ENCODE data around the gene IRF8.
"Not testable (repeated sequence)": the region's sequence is repeated elsewhere in the genome, so short reads cannot be mapped to it uniquely, and the experiment has no call there.

Gene IRF8

GRCh38 chr16:85940214-85940613 is 41.3 kb downstream of the IRF8 start:
- DNase-seq, result no peak

GRCh38 chr16:85941863-85942644 is 43.1 kb downstream of the IRF8 start:
- no peak for DNase-seq

DNA sequence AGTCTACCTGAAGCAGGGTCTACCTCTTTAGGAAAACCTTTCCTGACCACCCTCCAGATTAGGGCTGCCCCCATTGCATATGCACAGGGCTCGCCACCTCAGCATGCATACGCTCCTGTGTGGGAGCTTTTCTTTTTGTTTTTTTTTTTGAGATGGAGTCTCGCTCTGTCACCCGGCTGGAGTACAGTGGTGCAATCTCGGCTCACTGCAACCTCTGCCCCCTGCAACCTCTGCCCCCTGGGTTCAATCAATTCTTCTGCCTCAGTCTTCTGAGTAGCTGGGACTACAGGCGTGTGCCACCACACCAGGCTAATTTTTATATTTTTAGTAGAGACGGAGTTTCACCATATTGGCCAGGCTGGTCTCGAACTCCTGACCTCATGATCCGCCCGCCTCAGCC is 43.7 kb downstream of the IRF8 start:
- DNase-seq, result not testable (repeated sequence)

DNA sequence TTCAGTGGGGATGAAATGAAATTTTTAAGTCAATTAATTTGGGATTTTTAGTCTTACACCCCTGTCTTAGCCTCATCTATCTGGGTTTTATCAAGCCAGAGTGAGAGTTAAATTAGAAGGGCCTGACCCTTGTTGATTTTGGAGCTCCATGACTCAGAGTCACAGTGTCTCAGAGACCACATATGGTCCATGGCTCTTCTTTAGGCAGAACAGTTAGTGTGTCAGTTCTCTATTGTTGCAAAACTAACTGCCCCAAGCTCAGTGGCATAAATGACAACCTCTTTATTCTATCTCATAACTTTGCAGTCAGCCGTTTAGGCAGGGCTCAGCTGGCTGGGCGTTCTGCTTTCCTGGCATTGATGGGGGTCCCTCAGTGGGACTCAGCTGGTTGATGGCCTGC is 44.7 kb downstream of the IRF8 start:
- DNase-seq, result no peak

GRCh38 chr16:85944572-85945423 is 45.8 kb downstream of the IRF8 start:
- DNase-seq, result no peak

- DNase-seq, result no peak
Observed at GRCh38 chr16:85945424-85945751, 46.4 kb downstream of the IRF8 start.

DNA sequence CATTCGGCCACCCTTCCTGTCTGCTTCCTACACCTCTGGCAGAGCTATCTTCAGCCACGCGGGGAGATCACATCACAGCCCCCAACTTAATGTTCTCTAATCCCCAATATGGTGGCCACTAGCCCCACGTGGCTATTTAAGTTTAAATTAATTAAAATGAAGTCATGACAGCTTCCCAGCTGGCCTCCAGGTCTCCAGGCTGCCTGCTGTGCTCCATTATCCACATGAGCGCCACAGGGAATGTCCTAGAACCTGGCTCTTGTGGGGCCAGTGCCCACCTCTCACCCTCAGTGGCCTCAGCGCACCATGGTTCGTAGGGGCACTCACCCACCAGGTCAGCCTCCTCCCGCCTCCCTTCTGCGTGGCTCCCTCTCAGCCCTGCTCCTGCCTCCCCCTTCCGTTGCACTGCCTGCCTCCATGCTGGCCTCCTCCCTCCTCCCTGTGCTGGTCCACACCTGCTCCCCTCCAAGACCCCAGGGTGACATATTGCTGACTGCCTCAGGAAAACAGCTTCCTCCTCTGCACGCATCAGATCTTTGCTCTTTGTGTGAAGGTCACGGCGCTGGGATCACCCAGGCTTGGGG is 47.7 kb downstream of the IRF8 start:
- DNase-seq, result no peak

DNA sequence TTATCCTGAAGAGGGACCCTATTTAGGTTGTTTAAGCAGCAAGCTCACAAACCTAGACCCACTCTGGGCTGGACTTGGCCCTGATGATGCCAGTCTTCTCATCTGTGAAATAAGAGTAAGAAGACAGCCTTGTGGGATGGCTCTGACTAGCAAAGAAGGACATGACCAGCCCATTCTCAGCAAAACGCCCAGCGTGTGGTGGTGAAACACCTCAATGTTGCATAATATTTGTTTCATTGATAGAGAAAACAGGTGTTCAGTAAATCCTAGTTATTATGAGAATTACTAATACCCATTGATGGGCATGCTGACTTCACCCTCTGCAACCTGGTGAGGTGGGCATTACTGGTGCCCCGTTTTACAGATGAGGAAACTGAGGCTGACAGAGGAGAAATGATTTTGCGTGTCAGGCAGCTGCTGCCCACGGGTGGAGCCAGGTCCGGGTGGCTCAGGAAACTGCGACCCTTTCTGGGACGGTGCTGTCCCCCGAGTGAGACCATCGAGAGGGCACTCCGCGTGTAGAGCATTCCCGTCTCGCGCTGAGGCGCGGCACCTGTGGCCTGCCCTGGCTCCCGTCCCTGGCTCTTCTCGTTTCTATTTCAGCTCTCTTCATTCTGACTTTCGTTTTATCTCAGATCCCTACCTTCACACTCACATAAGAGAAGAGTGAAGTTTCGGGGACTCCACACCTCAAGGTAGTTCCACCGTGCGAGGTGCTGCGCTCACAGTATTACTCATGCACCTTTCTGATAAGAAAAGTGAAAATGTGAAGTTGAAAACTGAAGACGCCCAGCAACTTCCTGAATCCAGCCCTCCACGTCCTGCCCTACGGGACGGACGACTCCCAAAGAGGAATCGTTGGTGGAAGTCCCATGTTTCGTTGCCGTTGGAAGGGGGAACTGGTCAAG is 48.5 kb downstream of the IRF8 start:
- peak; percentile 24 to 49 for DNase-seq

DNA sequence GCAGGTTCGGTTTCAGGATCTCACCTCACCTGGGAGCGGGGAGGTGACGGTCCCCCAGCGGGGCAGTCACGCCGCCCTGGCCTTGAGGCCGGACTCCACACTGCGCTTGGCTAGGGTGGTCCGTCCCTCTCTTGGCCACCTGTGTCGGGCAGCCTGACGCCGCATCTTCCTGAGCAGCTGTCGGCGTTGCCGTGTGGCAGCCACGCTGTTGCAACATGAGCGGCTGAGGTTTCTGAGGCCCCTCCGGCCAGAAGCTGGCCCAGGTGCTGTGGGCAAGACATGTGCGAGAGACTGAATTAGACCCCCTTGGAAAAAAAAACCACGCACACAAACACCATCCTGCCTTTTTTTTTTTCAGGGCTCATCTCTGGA is 49.2 kb downstream of the IRF8 start:
- no peak for DNase-seq

- DNase-seq, result no peak
Observed at GRCh38 chr16:85948616-85949265, 49.8 kb downstream of the IRF8 start.

DNA sequence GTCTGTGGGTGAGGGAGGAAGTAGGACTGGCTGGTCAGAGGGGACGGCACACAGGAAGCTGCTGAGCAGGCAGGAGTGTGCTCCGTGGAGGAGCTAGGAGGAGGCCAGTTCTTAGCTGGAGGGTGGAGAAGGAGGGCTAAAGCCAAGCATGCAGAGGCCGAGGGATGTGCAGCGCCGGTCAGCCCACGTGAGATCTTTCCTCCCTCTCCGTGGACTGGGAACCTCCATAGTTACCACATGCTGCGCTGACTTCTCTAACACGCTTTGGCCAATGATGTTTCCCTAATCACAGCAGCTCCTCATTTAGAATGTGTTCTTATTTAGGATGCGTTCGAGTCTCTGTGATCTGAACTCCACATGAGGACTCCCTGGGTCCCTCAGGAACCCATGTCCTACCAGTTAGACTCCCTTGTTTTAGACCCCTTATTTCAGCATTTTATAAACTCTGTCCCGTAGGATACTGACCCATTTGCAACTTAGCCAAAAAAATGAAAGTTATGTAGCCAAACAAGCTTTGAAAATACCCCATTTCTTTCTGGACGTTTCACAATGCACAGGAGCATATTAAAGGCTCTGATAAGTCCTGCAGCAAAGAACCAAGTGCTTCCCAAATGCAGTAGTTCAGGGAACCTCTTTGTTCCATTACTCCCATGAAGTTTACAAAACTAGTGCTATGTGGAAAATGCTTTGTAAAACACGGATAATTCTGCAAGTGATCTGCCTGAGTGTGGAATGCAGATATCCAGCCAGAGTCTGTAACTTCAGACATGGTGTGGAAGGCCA is 51.4 kb downstream of the IRF8 start:
- DNase-seq, result no peak

DNA sequence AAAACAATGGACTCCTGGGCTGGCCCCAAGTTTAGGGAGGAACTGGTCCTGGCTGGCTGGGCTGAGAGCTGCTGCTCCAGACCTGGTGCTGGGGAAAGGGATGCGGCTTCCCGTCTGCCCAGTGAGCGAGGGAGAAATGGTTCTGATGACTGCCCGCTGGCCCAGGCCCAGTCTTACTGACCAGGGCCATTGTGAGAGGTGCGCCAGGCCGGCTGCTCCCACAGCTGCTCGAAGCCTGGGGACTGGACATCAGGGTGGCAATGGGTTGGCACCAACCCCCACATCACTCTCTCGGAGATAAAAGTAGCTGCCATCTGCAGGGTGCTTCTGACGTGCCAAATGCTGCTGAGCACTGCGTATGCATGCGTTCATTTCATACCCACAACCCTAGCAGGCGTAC is 53.2 kb downstream of the IRF8 start:
- DNase-seq, result no peak

- no peak for DNase-seq
Observed at GRCh38 chr16:85952811-85953210, 53.8 kb downstream of the IRF8 start.

- no peak for DNase-seq
Observed at GRCh38 chr16:85954927-85955519, 56.1 kb downstream of the IRF8 start.

- no peak for DNase-seq
Observed at GRCh38 chr16:85955566-85955965, 56.6 kb downstream of the IRF8 start.

DNA sequence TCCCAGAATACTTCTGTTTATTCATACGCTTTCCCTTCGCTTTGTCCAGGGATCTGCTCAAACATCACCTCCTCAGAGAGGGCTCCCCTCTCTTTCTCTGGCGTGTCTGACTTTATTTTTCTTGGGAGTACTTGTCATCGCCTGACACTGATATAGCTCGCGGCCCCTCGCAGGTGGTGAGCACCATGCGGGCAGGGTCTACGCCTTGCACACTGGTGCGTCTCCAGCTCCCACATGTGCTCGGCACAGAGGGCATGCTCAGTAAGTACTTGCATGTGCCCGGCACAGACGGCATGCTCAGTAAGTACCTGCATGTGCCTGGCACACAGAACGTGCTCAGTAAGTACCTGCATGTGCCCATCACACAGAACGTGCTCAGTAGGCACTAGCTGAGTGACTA is 57.5 kb downstream of the IRF8 start:
- no peak for DNase-seq

- no peak for DNase-seq
Observed at GRCh38 chr16:85958731-85959130, 59.8 kb downstream of the IRF8 start.

GRCh38 chr16:85959686-85960085 is 60.7 kb downstream of the IRF8 start:
- no peak for DNase-seq

DNA sequence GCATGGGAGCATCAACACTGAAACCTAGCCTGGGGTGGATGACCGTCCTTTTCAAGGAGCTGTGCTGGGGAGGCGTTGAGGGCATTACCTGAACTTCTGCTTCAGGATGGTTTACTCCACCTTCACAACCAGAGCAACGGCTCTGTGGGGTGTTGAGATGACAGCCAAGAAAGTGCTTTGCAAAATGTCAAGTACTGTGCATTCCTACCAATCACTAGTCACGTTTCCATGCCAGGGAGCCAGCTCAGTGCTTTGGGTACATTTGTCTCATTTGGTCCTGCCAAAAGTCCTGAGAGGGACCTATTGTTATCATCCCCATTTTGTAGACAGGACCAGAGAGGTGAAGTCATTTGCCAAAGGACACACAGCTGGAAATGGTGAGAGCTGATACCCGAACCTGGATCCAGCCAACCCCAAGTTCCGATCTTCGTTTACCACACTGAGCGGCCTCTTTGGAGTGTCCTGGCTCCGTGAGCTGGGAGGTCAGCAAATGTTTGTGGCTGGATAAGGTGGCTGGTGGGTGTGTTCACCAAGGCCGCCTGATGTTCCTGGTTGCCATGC is 61.6 kb downstream of the IRF8 start:
- DNase-seq, result no peak

- DNase-seq, result no peak
Observed at GRCh38 chr16:85961988-85962915, 63.3 kb downstream of the IRF8 start.
